GM18520 (cell line): ENCODE results near the gene VASN.
"Not testable (repeated sequence)": the region's sequence is repeated elsewhere in the genome, so short reads cannot be mapped to it uniquely, and the experiment has no call there.

Experiments used
- ATAC-seq: cut with Tn5 transposase; IDR thresholded peaks from one replicate; pipeline ENCODE4 v1.9.1; 2021; ENCODE audit not compliant: unreplicated experiment

VASN gene

DNA sequence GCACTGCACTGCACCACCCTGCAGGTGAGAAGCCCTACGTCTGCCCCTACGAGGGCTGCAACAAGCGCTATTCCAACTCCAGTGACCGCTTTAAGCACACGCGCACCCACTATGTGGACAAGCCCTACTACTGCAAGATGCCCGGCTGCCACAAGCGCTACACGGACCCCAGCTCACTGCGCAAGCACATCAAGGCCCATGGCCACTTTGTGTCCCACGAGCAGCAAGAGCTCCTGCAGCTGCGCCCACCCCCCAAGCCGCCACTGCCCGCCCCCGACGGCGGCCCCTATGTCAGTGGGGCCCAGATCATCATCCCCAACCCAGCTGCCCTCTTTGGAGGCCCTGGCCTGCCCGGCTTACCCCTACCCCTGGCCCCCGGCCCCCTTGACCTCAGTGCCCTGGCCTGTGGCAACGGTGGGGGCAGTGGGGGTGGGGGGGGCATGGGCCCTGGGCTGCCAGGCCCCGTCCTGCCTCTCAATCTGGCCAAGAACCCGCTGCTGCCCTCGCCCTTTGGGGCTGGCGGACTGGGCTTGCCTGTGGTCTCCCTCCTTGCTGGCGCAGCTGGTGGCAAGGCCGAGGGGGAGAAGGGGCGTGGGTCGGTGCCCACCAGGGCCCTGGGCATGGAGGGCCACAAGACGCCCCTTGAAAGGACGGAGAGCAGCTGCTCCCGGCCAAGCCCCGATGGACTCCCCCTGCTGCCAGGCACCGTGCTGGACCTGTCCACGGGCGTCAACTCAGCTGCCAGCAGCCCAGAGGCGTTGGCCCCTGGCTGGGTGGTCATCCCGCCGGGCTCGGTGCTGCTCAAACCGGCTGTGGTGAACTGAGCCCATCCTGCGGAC lies 34.7 kb upstream of the VASN start:
- no peak for ATAC-seq

DNA sequence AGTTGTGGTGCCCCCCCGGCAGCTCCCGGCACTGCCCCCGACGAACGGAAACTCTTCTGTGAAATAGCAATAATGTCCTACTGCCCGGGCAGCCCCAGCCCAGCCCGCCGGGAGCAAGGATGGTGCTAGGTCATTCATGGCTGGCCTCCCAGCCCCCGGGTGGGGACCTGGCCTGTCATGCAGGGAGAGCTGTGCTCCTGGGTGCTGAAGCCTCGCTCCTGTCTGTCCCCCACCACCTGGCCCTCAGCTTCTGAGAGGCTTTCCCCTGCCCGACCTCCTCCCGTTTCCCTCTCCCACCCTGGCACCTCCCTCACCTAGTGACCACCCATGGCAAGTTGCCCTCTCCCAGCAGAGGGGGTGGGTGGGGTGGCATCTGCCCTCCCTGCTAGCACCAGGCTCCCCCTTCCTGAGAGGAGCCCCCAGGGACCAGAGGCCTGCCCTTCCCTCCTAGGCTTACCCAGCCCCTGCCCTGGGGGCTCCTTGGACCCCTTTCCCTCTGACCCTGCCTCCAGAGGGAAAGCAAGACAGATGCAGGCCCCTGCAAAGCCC lies 34.0 kb upstream of the VASN start:
- ATAC-seq = no peak

DNA sequence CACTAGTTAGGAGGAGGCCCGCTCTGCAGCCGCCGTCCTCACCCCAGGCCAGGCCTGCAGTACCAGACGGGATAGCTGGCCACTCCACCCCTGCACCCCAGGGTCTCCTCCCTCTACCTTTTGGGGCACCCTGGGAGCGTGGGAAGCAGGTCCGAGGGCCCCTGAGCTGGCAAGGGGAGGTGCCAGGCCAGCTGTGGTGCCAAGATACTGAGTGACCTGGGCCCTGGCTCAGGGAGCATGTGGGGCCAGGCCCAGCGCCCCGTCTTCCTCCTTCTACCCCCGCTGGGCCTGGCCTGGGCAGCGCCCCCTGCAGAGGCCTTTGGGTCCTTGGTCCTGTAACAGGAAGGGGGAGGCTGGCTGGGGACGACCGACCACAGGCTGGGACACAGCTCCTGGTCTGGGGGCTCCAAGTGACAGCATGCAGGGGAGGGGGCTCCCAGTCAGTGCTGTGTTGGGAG lies 33.5 kb upstream of the VASN start:
- ATAC-seq = no peak

DNA sequence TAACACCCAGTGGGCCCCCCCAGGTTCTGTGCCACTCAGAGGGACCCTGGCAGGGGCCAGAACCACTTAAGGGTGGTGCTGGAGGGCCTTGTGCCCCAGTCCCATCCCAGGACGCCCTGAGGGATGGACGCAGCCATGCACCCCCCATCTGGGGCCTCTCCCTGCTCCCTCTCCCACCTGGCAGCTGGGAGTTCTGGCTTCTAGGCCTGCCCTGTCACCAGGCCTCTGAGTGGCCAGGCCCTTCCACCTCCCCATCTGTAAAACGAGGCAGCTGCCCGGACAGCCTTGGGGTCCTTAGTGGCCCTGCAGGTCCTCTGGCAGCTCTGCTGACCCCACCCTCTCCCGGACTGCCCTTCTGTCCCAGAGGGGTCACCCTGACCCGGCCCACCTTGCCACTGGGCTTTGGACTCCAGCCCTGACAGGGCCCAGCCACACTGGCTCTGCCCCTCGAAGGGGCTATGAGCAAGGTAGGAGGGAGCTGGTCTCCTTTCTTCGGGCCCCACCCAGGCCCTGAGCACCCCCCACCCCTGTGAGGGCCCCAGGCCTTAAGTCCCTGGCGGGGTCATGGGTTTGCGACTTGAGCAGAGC lies 32.8 kb upstream of the VASN start:
- no peak for ATAC-seq

DNA sequence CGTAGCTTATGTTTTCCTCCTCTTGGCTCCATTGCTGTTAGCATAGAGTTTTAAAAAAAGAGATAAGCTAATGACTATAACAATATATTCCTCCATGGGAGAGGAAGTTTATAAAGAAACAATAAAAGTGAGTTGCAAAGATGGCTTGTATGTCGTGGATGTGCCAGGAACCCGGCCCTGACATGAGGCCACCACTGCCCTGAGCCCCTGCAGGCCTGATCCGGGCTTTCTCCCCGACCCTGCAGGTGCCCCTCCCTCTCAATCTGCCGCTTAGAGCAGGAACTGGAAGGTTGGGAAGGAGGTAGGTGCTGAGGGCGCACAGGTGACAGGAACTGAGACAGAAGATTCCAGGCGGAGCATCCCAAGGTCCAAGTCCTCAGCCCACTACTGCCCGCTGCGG lies 32.2 kb upstream of the VASN start:
- no peak for ATAC-seq

DNA sequence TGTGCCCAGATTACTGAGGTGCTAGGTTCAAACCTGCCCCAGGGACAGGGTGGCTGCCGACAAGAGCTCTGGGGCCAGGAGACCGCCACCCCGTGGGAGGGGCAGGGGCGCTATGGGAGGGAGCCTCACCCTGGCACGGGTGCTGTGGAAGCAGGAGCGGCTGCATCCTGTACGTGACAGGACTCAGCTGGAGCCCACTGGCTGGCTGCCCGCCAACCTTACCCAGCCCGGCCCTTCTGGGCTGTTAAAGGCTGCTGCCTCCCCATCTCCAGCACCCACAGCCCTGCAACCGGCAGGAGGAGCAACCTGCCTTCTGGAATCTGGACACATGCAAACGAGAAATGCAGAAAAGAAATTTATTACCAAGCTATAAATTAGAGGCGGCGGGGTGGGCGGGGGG lies 31.7 kb upstream of the VASN start:
- ATAC-seq = no peak

DNA sequence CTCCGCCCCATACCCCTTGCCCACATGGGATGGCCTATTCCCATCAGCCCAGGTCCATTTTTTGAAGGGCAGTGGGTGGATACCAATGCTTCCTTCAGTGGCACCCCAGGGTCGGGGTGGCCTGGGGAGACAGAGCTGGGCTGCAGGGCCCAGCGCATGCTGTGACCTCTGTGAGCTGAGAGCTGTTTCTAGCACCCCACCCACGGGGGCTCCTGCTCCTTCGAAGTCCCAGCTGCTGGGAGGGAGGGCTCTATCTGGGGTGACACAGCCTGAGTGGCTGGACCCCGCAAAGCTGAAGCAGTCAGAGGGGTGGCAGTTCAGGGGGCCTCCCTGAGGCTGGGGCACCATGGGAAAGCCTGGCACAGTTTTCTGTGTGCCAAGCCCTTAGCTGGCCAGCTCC lies 31.2 kb upstream of the VASN start:
- no peak for ATAC-seq

DNA sequence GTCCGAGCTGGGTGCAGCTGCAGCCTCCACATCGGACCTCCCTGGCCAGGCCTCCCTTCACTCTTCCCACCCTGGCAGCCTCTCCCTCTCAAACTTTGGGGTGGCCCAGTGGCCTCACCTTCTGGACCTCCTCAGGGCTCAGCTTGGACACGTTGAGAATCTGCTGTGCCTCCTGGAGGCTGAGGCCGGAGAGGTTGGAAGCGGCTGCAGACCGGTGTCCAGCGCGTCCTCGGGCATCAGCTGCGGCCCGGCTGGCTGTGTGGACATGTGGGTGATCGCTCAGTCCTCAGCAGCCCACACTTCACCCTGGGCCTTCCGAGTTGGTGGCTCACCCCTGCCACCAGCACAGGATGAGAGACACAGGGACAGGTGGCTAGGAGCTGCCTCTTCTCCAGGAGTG lies 30.4 kb upstream of the VASN start:
- ATAC-seq = no peak

DNA sequence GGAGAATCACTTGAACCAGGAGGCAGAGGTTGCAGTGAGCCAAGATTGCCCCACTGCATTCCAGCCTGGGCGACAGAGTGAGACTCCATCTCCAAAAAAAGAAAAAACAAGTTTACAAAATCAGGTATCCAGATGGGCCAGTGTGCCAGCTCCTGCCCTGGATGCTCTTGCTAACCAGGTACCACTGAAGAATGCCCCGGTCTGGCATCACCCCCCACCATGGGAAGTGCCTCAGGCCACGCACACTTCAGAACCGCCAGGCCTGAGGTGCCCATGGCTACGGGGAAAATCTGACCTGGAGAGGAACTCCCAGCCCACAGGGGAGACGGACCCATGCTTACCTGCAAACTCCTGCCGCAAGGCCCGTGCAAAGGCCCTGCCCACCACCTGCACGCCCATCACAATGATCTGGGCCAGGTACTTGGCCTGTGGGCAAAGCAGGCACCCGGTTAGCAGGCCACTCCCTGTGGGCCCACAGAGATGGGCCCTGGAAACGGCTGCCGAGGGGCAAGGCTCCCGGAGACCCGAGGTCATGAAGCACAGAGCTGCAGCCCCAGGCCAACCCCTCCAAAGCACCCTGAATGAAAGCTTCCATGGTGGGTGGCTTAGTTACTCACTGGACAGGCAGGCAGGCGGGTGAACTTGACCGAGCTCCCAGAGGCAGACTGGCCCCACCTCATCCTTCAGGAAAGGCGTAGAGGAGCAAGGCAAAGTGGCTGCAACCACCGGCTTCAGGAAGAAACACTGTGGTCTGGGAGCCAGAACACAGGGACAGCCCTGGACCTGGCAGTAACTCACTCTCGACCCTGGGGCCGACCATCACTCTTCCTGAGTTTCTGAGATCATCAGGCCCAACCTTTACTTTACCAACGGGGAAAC lies 28.5 kb upstream of the VASN start:
- no peak for ATAC-seq

DNA sequence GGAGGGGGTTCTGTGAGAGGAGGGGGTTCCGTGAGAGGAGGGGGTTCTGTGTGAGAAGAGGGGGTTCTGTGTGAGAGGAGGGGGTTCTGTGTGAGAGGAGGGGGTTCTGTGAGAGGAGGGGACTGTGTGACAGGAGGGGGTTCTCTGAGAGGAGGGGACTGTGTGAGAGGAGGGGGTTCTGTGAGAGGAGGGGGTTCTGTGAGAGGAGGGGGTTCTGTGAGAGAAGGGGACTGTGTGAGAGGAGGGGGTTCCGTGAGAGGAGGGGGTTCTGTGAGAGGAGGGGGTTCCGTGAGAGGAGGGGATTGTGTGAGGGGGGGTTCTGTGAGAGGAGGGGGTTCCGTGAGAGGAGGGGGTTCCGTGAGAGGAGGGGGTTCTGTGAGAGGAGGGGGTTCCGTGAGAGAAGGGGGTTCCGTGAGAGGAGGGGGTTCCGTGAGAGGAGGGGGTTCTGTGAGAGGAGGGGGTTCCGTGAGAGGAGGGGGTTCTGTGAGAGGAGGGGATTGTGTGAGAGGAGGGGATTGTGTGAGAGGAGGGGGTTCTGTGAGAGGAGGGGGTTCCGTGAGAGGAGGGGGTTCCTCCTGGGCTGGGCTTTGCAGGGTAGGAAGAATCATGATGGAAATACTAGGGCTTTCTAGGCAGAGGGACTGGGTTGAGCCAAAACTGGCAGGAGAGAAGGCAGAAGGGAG lies 27.2 kb upstream of the VASN start:
- ATAC-seq = not testable (repeated sequence)

DNA sequence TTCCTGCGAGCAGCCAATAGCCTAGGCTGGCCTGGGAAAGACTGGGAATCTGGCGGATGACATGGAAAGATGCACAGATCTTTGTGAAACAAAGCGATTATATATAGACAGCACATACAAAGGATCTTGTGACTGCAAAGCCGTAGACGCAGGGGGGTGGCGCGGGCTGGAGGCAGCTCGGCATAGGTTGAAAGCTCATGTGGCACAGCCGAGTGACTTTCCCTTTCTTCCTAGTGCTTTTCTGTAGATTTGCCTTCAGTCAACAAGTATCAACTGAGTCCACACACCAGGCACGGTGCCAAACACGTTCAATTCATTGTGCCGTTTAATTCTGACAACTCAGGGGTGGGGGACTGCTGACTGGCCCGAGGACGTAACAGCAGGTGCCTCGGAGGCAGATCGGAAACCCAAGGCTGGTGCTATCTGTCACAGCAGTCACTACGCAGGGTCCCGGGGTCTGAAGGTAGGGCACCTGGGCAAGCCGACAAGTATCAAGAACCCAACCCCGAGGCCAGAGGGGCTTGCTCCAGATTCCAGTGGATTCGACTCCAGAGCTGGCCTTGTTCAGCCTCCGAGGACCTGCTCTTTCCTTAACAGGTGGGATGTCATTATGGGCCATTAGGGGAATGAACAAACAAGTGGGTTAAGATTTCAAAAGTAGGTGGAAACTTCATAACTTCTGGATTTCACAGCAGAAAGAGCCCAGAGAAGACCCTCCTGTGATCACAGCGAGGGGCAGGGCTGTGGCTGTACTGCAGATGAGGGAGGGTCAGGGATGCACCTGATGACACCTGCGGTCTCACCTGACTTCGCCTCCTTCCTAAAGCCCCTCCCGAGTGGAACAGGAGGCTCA lies 26.4 kb upstream of the VASN start:
- ATAC-seq = no peak

DNA sequence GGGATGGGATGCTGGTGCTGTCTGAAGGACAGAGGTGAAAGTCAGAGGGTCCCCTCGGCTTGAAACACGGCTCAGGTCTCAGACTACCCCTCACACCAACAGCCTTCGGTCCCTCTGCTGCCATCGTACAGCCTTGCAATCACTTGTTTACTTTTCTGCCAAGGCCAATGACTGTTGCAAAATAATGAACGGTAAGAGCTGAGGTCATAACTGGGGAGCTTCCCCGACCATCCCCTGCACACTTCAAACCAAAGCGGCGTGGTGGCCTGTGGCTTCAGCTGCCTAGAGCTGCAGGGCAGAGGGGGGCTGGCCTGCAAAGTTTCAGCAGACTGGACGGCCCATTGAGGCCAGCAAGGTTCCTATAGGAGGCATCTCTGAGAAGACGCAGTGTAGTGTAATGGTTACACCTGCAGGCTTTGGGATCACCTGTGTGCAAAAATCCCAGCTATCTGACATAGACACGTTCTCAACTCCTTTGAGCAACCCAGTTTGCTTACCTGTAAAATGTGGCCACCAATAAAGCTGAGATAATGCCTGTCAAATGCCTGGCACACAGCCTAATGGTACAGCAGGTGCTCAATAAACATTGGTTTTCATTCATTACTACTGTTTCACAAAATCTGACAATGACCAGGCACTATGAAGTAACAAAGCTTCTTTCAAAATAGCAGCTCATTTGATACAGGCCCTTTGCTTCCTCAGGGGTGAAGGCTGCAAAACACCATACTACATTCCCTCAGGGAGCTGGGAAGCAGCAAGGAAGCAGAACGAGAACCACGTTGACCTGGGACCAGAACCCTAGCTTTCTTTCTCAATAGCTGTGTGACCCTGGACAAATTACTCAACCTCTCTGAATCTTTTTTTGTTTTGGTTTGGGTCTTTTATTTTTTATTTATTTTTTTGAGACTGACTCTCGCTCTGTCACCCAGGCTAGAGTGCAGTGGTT lies 25.5 kb upstream of the VASN start:
- ATAC-seq = no peak

DNA sequence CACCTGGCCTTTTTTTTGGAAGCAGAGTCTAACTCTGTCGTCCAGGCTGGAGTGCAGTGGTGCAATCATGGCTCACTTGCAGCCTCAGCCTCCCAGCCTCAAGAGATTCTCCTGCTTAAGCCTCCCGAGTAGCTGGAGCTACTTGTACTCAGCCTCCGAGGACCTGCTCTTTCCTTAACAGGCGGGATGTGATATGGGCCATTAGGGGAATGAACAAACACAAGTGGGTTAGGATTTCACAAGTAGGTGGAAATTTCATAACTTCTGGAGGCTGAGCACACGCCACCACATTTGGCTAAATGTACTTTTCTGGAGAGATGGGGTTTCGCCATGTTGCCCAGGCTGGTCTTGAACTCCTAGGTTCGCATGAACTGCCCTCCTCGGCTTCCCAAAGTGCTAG lies 24.6 kb upstream of the VASN start:
- no peak for ATAC-seq

DNA sequence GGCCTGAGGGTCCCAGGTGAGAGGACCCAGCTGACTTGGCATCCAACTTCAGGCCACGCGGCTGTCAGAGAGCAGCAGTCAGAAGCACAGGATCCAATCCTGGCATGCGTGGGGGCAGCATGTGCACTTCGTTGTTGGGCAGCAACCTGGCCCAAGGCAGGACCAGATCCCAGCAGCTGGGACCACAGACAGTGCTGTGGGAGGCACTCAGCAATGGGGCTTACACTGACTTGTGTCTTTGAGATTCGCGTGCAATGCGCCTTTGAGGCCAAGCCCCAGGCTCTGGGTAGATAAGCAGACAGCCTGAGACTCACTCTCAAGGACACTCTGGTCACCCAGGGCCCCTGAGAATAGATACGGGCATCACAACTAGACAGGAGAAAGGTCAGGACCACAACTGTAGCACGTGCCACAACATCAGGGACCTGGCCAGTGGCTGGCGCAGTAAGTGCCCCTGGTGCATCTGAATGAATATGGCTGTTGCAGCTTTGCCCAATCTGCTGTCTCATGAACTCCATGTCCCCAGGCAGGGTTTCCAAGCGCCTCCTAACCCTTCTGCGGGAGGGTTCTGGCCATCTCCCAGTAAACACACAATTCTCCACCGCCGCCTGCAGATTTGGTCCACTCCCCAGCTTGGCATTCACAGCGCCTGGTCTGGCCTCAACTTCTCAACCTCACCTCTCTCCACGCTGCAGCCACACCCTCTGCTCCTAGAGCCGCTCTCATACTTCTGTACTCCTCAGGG lies 23.7 kb upstream of the VASN start:
- ATAC-seq = no peak

DNA sequence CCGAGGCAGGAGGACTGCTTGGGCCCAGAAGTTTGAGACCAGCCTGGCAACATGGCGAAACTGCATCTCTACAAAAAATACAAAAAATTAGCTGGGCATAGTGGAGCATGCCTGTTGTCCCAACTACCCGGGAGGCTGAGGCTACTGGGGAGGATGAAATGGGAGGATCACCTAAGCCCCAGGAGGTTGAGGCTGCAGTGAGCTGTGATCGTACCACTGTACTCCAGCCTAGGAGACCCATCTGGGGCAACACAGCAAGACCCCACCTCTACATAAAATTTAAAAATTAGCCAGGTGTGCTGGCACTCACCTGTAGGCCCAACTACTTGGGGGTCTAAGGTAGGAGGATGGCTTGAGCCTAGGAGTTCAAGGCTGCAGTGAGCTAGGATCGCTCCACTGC lies 22.3 kb upstream of the VASN start:
- ATAC-seq = no peak

DNA sequence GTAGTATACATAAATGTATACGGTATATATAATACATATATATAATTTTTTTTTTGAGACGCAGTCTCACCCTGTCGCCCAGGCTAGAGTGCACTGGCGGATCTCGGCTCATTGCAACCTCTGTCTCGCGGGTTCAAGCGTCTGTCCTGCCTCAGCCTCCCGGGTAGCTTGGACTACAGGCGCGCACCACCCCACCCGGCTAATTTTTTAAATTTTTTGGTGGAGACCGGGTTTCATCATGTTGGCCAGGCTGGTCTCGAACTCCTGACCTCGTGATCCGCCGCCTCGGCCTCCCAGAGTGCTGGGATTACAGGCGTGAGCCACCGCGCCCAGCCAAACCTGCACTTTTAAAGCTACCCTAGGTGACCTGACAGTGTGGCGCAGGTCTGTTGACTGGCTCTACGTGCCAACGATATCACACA lies 21.3 kb upstream of the VASN start:
- ATAC-seq = no peak

DNA sequence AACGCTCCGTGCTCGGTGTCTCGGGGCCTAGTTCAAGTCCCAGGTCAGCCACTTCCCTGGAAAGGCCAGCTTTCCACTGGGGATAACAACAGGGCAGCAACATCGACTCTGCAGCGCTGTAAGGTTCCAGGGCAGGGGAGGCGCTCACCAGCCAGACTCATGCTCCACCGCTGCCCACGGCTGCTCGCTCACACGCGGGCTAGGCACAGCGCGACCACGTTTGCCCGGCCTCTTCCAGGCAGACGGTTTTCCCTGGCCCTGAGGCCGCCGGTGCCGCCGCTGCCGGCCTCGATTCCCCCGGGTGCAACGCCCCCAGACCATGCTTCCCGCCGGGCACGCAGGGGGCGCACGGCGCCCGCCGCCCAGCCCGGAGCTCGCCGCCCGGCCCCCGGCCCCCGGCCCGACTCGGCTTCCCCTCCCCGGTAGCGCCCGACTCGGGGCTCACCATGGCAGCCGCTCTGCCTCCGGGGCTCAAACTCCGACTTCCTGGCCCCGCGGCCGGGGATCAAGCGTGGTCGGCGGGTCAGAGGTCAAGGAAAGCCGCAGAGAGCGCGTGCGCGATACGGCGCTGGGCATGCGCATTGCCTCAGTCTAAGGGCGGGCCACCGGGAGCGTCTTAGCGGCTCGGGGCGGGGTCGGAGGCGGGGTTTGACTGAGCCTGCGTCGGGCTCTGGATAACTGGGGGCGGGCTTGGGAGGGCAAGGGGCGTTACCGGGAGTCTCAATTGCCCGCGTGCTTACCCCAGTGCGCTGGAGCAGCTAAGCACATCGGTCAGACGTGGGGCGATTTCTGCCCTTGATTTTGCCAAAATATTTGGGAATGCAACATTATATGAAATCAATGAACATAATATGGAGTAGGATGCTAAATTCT lies 20.6 kb upstream of the VASN start, which contains the start of gene PAM16:
PAM16 (minus strand) TSS at position 535 of the 873 bp plus-strand sequence; CDS start at position 448, 87 bp downstream.
- ATAC-seq = peak; percentile 92
